G401.6 (cell line): ENCODE data around the gene SAMD15.
"Not testable (repeated sequence)": the region's sequence is repeated elsewhere in the genome, so short reads cannot be mapped to it uniquely, and the experiment has no call there.

Experiments used
- FAIRE-seq: peaks from 2 replicates; lab custom pipeline; 2012; peaks lifted over from hg19 to GRCh38; lab: Jason Lieb, UNC

The SAMD15 gene

DNA sequence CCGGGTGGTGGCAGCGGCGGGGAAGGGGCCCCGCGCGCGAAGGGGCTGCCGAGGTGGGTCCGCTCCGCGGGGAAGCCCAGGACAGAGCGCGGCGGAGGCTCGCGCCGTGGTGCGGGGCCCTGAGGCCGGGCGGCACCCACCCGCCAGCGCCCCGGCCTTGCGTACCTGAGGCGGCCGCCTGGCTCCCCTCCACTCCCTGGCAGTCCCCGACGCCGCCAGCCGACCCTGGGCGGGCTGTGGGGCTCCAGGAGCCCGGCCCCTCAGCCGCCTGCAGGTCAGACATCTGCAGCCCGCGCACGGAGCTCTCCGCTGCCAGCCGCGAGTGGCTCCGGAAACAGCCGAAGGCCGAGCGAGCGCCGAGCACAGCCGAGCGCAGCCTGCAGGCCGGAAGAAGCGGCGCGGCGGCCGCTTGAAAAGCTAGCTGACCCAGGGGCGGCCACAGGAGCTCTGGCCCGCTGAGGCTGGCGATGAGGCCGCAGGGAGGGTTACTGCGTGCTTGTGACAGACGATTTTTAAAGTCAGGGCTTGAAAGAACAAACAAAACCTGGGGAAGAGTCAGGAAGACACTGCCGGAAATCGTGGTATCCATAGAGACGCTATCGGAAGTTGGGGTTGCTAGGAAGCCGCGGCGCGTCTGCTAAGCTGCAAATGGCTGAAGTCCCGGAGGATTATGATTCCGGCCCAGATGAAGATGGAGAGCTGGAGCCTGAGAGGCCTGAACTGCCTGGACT, at the start of gene SAMD15, which contains the start of gene TMED8:
Gene SAMD15 (plus strand): TSS at position 609 of the 731 bp plus-strand sequence. CDS start 40 bp downstream, at position 649.
Gene TMED8 (minus strand): TSS at position 324 of the 731 bp plus-strand sequence. CDS start 41 bp downstream, at position 283.
- peak; percentile 67 for FAIRE-seq

- FAIRE-seq: no peak
Measured at GRCh38 chr14:77329872-77330271, 47.3 kb upstream of the SAMD15 start.

GRCh38 chr14:77335576-77335975, 41.6 kb upstream of the SAMD15 start:
- no peak for FAIRE-seq

DNA sequence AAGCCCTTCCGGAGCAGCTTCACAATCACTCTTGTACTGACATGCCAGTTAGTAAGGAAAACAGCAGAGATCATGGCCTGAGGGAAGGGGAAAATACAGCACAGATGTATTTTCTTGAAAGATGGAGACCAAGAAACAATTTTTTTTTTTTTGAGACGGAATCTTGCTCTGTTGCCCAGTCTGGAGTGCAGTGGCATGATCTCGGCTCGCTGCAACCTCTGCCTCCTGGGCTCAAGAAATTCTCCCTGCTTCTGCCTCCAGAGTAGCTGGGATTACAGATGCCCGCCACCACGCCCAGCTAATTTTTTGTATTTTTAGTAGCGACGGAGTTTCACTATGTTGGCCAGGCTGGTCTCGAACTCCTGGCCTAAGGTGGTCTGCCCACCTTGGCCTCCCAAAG, 39.9 kb upstream of the SAMD15 start:
- not testable (repeated sequence) for FAIRE-seq

- FAIRE-seq: no peak
Measured at GRCh38 chr14:77337880-77338279, 39.3 kb upstream of the SAMD15 start.

DNA sequence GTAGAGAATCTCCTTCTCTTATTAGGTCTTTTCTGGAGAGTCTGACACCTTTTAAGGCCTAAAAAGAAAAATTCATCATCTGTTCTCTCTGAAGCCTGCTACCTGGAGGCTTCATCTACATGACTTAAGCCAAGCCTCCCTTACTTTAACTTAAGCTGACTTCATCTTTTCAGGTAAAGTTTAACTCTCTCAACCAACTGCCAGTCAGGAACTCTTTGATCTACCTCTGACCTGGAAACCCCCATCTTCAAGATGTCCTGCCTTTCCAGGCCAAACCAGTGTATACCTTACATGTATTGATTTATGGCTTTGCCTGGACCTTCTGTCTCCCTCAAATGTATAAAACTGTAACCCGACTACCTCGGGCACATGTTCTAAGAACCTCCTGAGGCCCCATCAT, 38.9 kb upstream of the SAMD15 start:
- no peak for FAIRE-seq

GRCh38 chr14:77339407-77339806, 37.8 kb upstream of the SAMD15 start:
- no peak for FAIRE-seq

DNA sequence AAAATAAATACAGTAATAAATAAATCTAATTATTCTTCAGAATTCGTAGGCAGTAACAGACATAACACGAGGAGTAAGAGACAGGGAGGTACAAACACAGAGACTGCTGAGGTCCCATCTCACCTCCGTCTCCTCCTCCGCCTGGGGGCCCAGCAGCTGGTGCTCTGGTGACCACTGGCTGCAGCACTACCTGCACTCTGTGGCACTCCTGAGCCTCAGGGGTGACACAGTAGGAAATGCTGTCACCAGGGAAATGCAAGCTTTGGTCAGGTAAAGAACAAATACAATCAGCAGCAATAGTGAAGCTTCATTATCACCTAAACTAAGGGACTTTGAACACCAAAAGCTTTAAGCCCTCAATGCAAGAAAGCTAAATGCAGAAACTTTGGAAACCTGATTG, 36.8 kb upstream of the SAMD15 start:
- no peak for FAIRE-seq

GRCh38 chr14:77342726-77343397, 34.3 kb upstream of the SAMD15 start:
- FAIRE-seq: no peak

DNA sequence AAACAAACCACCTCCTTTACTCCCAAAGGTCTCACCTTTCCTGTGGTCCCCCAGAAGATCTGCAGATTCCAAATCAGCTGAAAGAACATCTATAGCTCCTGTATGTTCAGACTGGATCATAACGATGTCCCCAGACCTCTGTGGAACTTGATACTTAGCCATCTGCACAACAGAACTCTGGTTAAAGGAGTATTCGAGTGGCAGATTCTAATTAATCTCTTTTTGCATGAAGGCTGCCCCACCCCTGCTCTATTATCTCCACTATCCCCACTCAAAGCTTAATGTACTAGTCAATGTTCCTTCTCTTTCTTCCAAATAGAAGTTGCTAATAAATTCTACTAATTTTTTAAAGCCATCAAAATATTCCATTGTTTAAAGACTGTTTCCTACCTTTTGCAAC, 33.5 kb upstream of the SAMD15 start:
- no peak for FAIRE-seq

GRCh38 chr14:77344377-77344996, 32.7 kb upstream of the SAMD15 start:
- FAIRE-seq: no peak

DNA sequence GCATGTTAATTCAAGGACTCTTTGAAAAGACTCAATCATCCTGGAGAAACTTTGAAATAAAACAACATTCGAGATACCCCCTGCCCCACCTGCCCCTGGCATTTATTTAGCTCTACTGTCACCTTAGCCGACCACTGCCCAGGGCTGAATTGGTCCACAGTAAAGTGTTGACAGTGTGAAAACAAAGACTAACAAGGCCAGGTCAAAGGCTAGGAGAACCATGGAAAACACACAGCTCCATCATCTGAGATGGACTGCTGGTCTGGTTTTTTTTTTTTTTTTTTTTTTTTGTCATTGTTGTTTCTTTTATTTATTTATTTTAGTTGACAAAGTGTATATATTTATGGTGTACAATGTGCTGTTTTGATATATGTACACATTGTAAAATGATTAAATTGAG, 30.7 kb upstream of the SAMD15 start:
- no peak for FAIRE-seq

DNA sequence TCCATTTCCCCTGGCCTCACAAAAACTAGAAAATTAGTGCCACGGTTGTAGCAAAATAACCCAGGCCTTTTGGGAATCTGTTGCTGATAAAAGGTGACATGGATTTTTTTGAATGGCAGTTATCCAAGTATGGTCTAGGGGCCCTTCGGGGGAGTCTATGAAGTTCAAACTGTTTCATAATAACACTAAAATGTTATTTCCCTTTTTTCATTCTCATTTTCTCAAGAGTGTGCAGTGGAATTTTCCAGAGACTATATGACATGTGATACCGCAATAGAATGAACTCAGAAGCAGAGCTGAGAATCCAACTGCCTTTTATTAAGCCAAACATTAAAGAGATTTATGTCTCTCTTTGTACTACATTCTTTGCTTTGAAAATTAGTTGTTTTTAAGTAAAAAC, 29.4 kb upstream of the SAMD15 start:
- no peak for FAIRE-seq

- no peak for FAIRE-seq
Measured at GRCh38 chr14:77353469-77354141, 23.6 kb upstream of the SAMD15 start.

DNA sequence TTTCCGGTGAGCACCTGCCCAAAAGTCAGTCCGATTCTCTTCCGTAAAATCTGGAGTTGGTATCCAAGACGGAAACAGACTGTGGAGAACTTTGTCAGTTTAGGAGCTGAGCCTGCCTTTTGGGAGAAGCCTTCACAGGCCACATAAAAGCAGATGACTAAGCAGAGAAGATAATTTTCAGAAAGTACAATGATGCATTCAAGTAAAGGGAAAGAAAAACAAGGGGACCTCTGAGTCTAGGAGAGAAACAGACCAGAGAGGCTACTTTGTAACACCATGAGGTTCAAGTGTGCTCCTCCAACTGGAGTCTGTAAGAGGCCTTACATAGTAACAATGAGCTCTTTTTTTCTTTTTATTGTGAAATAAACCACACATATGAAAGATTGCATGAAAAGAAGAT, 21.4 kb upstream of the SAMD15 start:
- FAIRE-seq: no peak

DNA sequence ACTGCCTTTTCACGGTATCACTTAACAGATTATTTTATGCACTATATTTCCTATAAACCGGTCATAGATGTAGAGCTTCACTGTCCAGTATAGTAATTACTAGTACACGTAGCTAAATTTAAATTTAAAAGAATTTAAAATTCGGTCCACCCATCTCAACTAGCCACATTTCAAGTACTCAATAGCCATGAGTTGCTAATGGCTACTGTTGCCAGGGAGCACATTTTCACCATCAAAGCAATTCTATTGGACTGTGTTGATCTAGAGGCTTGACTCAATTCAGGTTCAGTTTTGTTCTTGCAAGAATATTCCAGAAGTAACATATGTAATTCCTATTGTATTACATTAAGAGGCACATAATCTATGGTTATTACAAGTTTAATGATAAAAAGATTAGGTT, 20.3 kb upstream of the SAMD15 start:
- FAIRE-seq: no peak

GRCh38 chr14:77359626-77360025, 17.6 kb upstream of the SAMD15 start:
- no peak for FAIRE-seq

- FAIRE-seq: no peak
Measured at GRCh38 chr14:77364146-77364545, 13.0 kb upstream of the SAMD15 start.

DNA sequence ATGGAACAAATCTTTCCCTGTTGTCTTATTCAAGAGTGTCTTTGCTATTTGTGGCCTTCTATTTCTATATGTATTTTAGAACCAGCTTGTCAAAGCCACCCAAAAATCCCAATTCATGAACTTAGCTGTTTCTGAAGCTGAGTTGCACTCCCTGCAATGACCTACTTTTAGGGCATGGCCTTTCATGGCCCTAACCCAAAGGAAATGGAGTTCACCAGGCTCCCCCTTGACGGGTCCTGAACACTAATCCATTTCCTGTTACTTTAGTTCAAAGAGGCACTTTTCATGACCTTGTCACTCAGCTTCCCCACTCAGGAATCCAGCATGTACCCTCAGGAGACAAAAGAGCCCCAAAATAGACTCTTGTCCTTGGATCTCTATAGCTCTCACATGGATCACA, 7.9 kb upstream of the SAMD15 start:
- no peak for FAIRE-seq

DNA sequence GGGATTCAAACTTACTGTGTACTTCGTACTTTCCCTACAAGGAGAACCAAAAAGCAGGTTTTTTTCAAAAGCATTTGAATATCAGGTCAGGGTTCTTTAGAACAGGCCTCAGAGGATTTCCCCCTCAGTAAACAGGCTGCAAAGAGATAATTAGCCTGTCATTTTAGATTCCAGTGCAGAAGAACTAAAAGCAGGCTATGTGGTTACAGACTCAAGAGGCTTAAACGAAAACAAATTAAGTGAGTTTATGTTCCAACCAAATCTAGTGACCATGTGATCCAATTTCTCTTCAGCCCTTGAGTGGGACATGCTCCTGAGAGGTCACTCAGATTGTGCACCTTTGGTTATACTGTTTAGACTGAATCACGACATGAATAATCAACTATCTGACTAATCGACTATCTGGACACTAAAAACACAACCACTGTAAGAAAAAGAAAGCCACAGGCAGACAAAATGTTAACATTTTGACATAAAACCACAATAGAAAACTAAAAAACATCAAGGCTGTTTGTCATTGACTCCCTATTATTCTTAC, 4.8 kb upstream of the SAMD15 start:
- no peak for FAIRE-seq

GRCh38 chr14:77375164-77375950, 1.8 kb upstream of the SAMD15 start:
- no peak for FAIRE-seq
